HUES6 (cell line): ENCODE data around the gene LLCFC1.

Experiments used
- H3K27ac ChIP-seq: 2 replicates; pipeline ENCODE4 v1.7.0; 2013; ENCODE audit warnings: low read depth, mild to moderate bottlenecking, low read length, inconsistent platforms
- H3K27me3 ChIP-seq: 2 replicates; pipeline ENCODE4 v1.6.1; 2013; ENCODE audit warnings: low read length; ENCODE audit not compliant: control insufficient read depth, insufficient read depth
- H3K36me3 ChIP-seq: 2 replicates; pipeline ENCODE4 v1.6.1; 2013; ENCODE audit warnings: low read length; ENCODE audit not compliant: control insufficient read depth, insufficient read depth
- H3K4me1 ChIP-seq: 2 replicates; pipeline ENCODE4 v1.6.1; 2013; ENCODE audit warnings: low read length; ENCODE audit not compliant: control insufficient read depth, insufficient read depth
- H3K4me3 ChIP-seq: 2 replicates; pipeline ENCODE4 v1.5.1; 2013; ENCODE audit warnings: low read depth, low read length
- H3K9ac ChIP-seq: one replicate; pipeline ENCODE4 v1.6.1; 2013; ENCODE audit warnings: mild to moderate bottlenecking, low read length
- H3K9me3 ChIP-seq: 2 replicates; pipeline ENCODE4 v1.6.1; 2013; ENCODE audit warnings: low read depth, low read length; ENCODE audit not compliant: control insufficient read depth, insufficient read depth

Gene LLCFC1

GRCh38 chr7:142898377-142899170, 40.7 kb upstream of the LLCFC1 start:
- no peak overlapping the region for H3K27ac ChIP-seq
- H3K9me3 ChIP-seq = peaks cover 5% of the 10 kb centered on the region; the same call in 1 of the 2 replicates
- no peaks in the 10 kb centered on the region; the same call in 1 of the 2 replicates for H3K27me3 ChIP-seq
- no peak overlapping the region for H3K4me3 ChIP-seq
- peaks cover 5% of the 10 kb centered on the region for H3K4me1 ChIP-seq
- H3K36me3 ChIP-seq = no peaks in the 10 kb centered on the region
- no peak overlapping the region for H3K9ac ChIP-seq

GRCh38 chr7:142899661-142900060, 39.6 kb upstream of the LLCFC1 start:
- Histone ChIP-seq H3K9ac (no peak overlapping the region), H3K27ac (no peak overlapping the region), H3K27me3 (no peaks in the 10 kb centered on the region; the same call in 1 of the 2 replicates), H3K36me3 (no peaks in the 10 kb centered on the region), H3K9me3 (peaks cover 10% of the 10 kb centered on the region), H3K4me3 (no peak overlapping the region), H3K4me1 (peaks cover 5% of the 10 kb centered on the region)

- Histone ChIP-seq H3K4me1 (peaks cover 5% of the 10 kb centered on the region), H3K27me3 (no peaks in the 10 kb centered on the region), H3K27ac (no peak overlapping the region), H3K9me3 (peaks cover 23% of the 10 kb centered on the region), H3K9ac (no peak overlapping the region), H3K36me3 (no peaks in the 10 kb centered on the region), H3K4me3 (no peak overlapping the region)
Observed at GRCh38 chr7:142901426-142902259, 37.6 kb upstream of the LLCFC1 start.

GRCh38 chr7:142904128-142904527, 35.2 kb upstream of the LLCFC1 start:
- H3K27me3 ChIP-seq = no peaks in the 10 kb centered on the region
- H3K9me3 ChIP-seq = peaks cover 31% of the 10 kb centered on the region
- no peak overlapping the region for H3K27ac ChIP-seq
- no peaks in the 10 kb centered on the region for H3K36me3 ChIP-seq
- no peaks in the 10 kb centered on the region for H3K4me1 ChIP-seq
- H3K4me3 ChIP-seq = no peak overlapping the region
- no peak overlapping the region for H3K9ac ChIP-seq

- Histone ChIP-seq H3K9me3 (peaks cover 31% of the 10 kb centered on the region), H3K4me1 (no peaks in the 10 kb centered on the region), H3K27ac (no peak overlapping the region), H3K4me3 (no peak overlapping the region), H3K27me3 (no peaks in the 10 kb centered on the region), H3K36me3 (no peaks in the 10 kb centered on the region), H3K9ac (no peak overlapping the region)
Observed at GRCh38 chr7:142905759-142906158, 33.5 kb upstream of the LLCFC1 start.

- H3K4me3 ChIP-seq = no peak overlapping the region
- H3K4me1 ChIP-seq = no peaks in the 10 kb centered on the region
- no peaks in the 10 kb centered on the region for H3K27me3 ChIP-seq
- no peak overlapping the region for H3K27ac ChIP-seq
- no peaks in the 10 kb centered on the region for H3K36me3 ChIP-seq
- peaks cover 31% of the 10 kb centered on the region for H3K9me3 ChIP-seq
- H3K9ac ChIP-seq = no peak overlapping the region
Observed at GRCh38 chr7:142906643-142907042, 32.6 kb upstream of the LLCFC1 start.

GRCh38 chr7:142908290-142908689, 31.0 kb upstream of the LLCFC1 start:
- Histone ChIP-seq H3K4me1 (no peaks in the 10 kb centered on the region), H3K9me3 (peaks cover 26% of the 10 kb centered on the region), H3K4me3 (no peak overlapping the region), H3K36me3 (no peaks in the 10 kb centered on the region), H3K27me3 (no peaks in the 10 kb centered on the region), H3K27ac (no peak overlapping the region), H3K9ac (no peak overlapping the region)

- no peaks in the 10 kb centered on the region for H3K4me1 ChIP-seq
- H3K9ac ChIP-seq = no peak overlapping the region
- no peak overlapping the region for H3K4me3 ChIP-seq
- no peaks in the 10 kb centered on the region for H3K36me3 ChIP-seq
- no peak overlapping the region for H3K27ac ChIP-seq
- peaks cover 26% of the 10 kb centered on the region for H3K9me3 ChIP-seq
- no peaks in the 10 kb centered on the region for H3K27me3 ChIP-seq
Observed at GRCh38 chr7:142908921-142909890, 30.1 kb upstream of the LLCFC1 start.

- H3K4me1 ChIP-seq = no peaks in the 10 kb centered on the region
- no peak overlapping the region for H3K27ac ChIP-seq
Observed at GRCh38 chr7:142910031-142910433, 29.3 kb upstream of the LLCFC1 start.

GRCh38 chr7:142910481-142910880, 28.8 kb upstream of the LLCFC1 start:
- no peak overlapping the region for H3K9ac ChIP-seq
- no peaks in the 10 kb centered on the region for H3K4me1 ChIP-seq
- H3K9me3 ChIP-seq = peaks cover 19% of the 10 kb centered on the region
- no peaks in the 10 kb centered on the region for H3K36me3 ChIP-seq
- H3K27ac ChIP-seq = no peak overlapping the region
- no peaks in the 10 kb centered on the region for H3K27me3 ChIP-seq
- H3K4me3 ChIP-seq = no peak overlapping the region

More at GRCh38 chr7:142910031-142910433, 29.3 kb upstream of the LLCFC1 start:
- Histone ChIP-seq H3K4me3 (no peak overlapping the region), H3K9ac (no peak overlapping the region), H3K36me3 (no peaks in the 10 kb centered on the region), H3K27me3 (no peaks in the 10 kb centered on the region), H3K9me3 (peaks cover 19% of the 10 kb centered on the region)
